Fibroblast of lung (primary cell): ENCODE results near the gene PARP6. TPM values are rescaled to one million over a fixed set of nuclear protein-coding genes. Genes with fewer than 3 reads are reported as not detected.

Experiments used
- DNase-seq, 2 donors: peaks; one replicate each; pipeline versions ENCODE4 v3.0.0 to v3.0.0-alpha.2; 2010; ENCODE audit warnings: low read depth in 2 of 2
- H2AFZ ChIP-seq: 2 replicates; pipeline ENCODE4 v1.5.1; 2012; ENCODE audit warnings: low read length, control low read depth, inconsistent platforms
- H3K27ac ChIP-seq: 2 replicates; pipeline ENCODE4 v1.5.1; 2011; ENCODE audit warnings: low read length, control low read depth; ENCODE audit not compliant: insufficient read depth
- H3K27me3 ChIP-seq: 2 replicates; pipeline ENCODE4 v1.5.1; 2011; ENCODE audit warnings: mild to moderate bottlenecking, low read length; ENCODE audit not compliant: control insufficient read depth, insufficient read depth
- H3K36me3 ChIP-seq: 2 replicates; pipeline ENCODE4 v1.5.1; 2011; ENCODE audit warnings: low read length; ENCODE audit not compliant: control insufficient read depth, insufficient read depth
- H3K4me1 ChIP-seq: 2 replicates; pipeline ENCODE4 v1.5.1; 2011; ENCODE audit warnings: low read length; ENCODE audit not compliant: control insufficient read depth, insufficient read depth; ENCODE audit errors: extremely low read depth
- H3K4me2 ChIP-seq: 2 replicates; pipeline ENCODE4 v1.5.1; 2011; ENCODE audit warnings: low read length, control low read depth; ENCODE audit not compliant: insufficient read depth; ENCODE audit errors: extremely low read depth
- H3K4me3 ChIP-seq, 4 experiments: fragments of 200-600 bp in 1 of 4; sonication (generic) in 1 of 4; replicated peaks in 1 of 4; 2 replicates each; pipeline ENCODE4 v1.5.1; 2011 to 2016; ENCODE audit warnings: low read length in 4 of 4, low read depth in 3 of 4, mild to moderate bottlenecking in 3 of 4, control low read depth in 2 of 4, inconsistent platforms in 1 of 4, mixed read lengths in 1 of 4; ENCODE audit not compliant: insufficient read depth in 1 of 4; ENCODE audit errors: control extremely low read depth in 1 of 4
- H3K79me2 ChIP-seq: 2 replicates; pipeline ENCODE4 v1.5.1; 2012; ENCODE audit warnings: mild to moderate bottlenecking, low read length, inconsistent platforms; ENCODE audit not compliant: control insufficient read depth, insufficient read depth
- H3K9ac ChIP-seq: 2 replicates; pipeline ENCODE4 v1.5.1; 2011; ENCODE audit warnings: mild to moderate bottlenecking, low read length, control low read depth; ENCODE audit not compliant: insufficient read depth
- H3K9me3 ChIP-seq: 2 replicates; pipeline ENCODE4 v1.5.1; 2012; ENCODE audit warnings: low read depth, low read length; ENCODE audit not compliant: control insufficient read depth, insufficient read depth
- H4K20me1 ChIP-seq: 2 replicates; pipeline ENCODE4 v1.5.1; 2011; ENCODE audit warnings: low read length; ENCODE audit not compliant: control insufficient read depth, insufficient read depth; ENCODE audit errors: extremely low read depth
- EZH2 ChIP-seq: IDR thresholded peaks from 2 replicates; pipeline ENCODE4 v1.5.1; 2012; ENCODE audit warnings: low read length, control low read depth, mild to moderate bottlenecking; ENCODE audit errors: missing control alignments
- polyA plus RNA-seq, 2 donors: library from polyadenylated mRNA; depleted of rRNA in 1 of 2; stranded (reverse) in 1 of 2; unstranded in 1 of 2; fragments of >200 nt; gene quantifications; 2 replicates each; pipeline ENCODE4 v1.2.1, GENCODE V29; 2011 to 2012; ENCODE audit warnings: missing spikeins in 1 of 2
- total RNA-seq: library from RNA; depleted of rRNA; stranded (reverse); fragments of >200 nt; gene quantifications from 2 replicates; pipeline ENCODE4 v1.2.1, GENCODE V29; 2014
- TF ChIP-seq, protein P1 (sequence below), 2 donors: IDR thresholded peaks in 1 of 2; conservative IDR thresholded peaks in 1 of 2; 1 replicate in 1 of 2; 2 replicates in 1 of 2; pipeline ENCODE4 v1.5.1; 2011 to 2012; ENCODE audit warnings: low read length in 2 of 2, control low read depth in 1 of 2, inconsistent platforms in 1 of 2, low read depth in 1 of 2, mild to moderate bottlenecking in 1 of 2

The PARP6 gene
- total and polyA plus RNA-seq, 2 donors (not counting 1 experiment from before 2014, with no cell fraction given) = 27.4 to 37.7 TPM

DNA sequence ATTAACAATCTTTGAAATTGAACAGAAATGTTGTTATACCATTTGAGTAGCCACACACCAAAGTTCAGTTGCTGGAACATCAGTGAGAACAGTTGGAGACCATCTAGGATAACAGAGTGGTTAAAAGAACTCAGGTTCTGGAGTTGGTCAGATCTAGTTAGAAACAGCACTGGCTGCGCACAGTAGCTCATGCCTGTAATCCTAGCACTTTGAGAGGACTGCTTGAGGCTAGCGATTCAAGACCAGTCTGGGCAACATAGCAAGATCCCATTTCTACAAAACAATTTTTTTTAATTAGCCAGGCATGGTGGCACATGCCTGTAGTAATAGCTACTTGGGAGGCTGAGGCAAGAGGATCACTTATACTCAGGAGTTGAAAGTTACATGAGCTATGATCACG is 33.8 kb downstream of the PARP6 start:
- no peak overlapping the region for H2AFZ ChIP-seq
- TF ChIP-seq, protein P1, sequence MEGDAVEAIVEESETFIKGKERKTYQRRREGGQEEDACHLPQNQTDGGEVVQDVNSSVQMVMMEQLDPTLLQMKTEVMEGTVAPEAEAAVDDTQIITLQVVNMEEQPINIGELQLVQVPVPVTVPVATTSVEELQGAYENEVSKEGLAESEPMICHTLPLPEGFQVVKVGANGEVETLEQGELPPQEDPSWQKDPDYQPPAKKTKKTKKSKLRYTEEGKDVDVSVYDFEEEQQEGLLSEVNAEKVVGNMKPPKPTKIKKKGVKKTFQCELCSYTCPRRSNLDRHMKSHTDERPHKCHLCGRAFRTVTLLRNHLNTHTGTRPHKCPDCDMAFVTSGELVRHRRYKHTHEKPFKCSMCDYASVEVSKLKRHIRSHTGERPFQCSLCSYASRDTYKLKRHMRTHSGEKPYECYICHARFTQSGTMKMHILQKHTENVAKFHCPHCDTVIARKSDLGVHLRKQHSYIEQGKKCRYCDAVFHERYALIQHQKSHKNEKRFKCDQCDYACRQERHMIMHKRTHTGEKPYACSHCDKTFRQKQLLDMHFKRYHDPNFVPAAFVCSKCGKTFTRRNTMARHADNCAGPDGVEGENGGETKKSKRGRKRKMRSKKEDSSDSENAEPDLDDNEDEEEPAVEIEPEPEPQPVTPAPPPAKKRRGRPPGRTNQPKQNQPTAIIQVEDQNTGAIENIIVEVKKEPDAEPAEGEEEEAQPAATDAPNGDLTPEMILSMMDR (conservative IDR thresholded peaks at IDR 0.05 in 1 of 2, IDR thresholded peaks at IDR 0.05 in 1 of 2; ENCODE audit: low read depth in 1 of 2, low read length in 2 of 2) = no peak
- no peak for TF ChIP-seq EZH2
- no peaks in the 10 kb centered on the region for H3K27me3 ChIP-seq
- no peaks in the 10 kb centered on the region for H4K20me1 ChIP-seq
- DNase-seq = no peak
- no peak overlapping the region for H3K4me3 ChIP-seq
- H3K9ac ChIP-seq = no peak overlapping the region
- H3K4me2 ChIP-seq = no peak overlapping the region
- H3K9me3 ChIP-seq = no peaks in the 10 kb centered on the region
- peaks cover 15% of the 10 kb centered on the region for H3K4me1 ChIP-seq
- H3K79me2 ChIP-seq = peaks cover 11% of the 10 kb centered on the region
- H3K27ac ChIP-seq = no peak overlapping the region
- H3K36me3 ChIP-seq = peaks cover 4% of the 10 kb centered on the region

DNA sequence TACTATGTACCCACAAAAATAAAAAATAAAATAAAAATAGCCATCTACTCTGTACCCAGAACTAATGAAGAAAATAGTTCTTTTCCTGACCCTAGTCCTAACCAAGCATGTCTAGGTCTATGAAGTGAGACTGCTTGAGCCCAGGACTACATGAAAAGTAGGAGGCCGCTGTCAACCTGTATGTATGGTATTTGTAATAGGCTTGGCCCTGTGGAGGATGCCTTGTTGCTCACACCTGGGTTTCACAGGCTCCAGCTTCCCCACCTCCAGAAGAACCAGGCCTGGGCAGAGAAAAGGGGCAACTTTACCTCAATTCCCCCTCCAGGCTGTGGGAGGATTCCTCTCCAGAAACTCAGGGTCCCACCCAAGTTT is 34.5 kb downstream of the PARP6 start:
- H3K4me1 ChIP-seq = peaks cover 17% of the 10 kb centered on the region
- H3K79me2 ChIP-seq = peaks cover 12% of the 10 kb centered on the region
- H3K27me3 ChIP-seq = no peaks in the 10 kb centered on the region
- H4K20me1 ChIP-seq = no peaks in the 10 kb centered on the region
- peak; percentile 5 to 21 for DNase-seq
- peaks cover 4% of the 10 kb centered on the region for H3K36me3 ChIP-seq
- no peaks in the 10 kb centered on the region for H3K9me3 ChIP-seq
- H3K9ac ChIP-seq = no peak overlapping the region
- peak overlapping the region; percentile 49 for H2AFZ ChIP-seq
- H3K4me2 ChIP-seq = no peak overlapping the region
- H3K4me3 ChIP-seq = no peak overlapping the region
- no peak for TF ChIP-seq EZH2
- TF ChIP-seq, protein P1 (conservative IDR thresholded peaks at IDR 0.05 in 1 of 2, IDR thresholded peaks at IDR 0.05 in 1 of 2; ENCODE audit: low read depth in 1 of 2, low read length in 2 of 2) = no peak
- H3K27ac ChIP-seq = peak overlapping the region; percentile 95

DNA sequence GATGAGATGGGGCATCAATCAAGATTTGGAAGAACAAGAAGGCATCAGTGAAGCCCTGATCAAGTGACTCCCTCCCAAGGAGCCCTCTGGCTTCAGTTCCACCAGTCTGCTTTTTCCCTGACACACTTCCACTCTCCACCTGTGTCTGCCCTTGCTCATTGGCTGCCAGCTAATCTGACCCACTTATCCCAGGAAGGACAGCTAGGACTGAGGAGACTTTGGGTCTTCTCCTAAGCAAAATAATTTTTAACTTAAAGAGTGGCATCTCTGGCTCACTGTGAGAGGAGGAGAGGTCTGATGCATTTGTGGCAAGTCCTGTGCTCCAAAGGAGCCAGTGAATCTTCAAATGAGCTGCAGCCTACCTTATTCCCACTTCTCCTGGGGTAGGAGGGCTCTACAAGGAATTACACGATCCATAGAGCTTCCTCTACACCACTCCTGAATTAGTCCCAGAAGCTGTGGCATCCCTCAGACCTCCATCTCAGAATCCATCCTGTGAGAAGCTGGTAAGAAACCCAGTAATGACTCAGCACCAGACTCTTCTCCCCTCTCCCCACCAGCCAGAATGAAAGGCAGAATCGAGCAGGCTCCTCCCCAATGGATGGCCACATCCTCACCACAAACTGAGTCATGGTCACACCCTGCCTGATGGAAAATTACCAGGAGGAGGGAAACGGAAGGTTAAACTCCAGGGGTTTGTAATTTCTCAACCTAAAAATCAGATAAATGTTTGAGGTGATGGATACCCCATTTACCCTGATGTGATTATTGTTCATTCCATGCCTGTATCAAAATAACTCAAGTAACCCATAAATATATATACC is 35.1 kb downstream of the PARP6 start:
- Histone ChIP-seq H3K4me3 (peak overlapping the region; percentile 42 to 66 (median 56)), H3K27me3 (no peaks in the 10 kb centered on the region), H3K9me3 (no peaks in the 10 kb centered on the region), H3K9ac (peak overlapping the region; percentile 70), H3K4me2 (peak overlapping the region; percentile 95), H4K20me1 (no peaks in the 10 kb centered on the region), H3K27ac (peak overlapping the region; percentile 95), H3K4me1 (peaks cover 20% of the 10 kb centered on the region), H3K79me2 (peaks cover 13% of the 10 kb centered on the region), H2AFZ (no peak overlapping the region), H3K36me3 (peaks cover 4% of the 10 kb centered on the region)
- TF ChIP-seq, protein P1 (conservative IDR thresholded peaks at IDR 0.05 in 1 of 2, IDR thresholded peaks at IDR 0.05 in 1 of 2; ENCODE audit: low read depth in 1 of 2, low read length in 2 of 2) = no peak
- TF ChIP-seq EZH2 = no peak
- DNase-seq = peak; percentile 97 to 98
